Endothelial cell (in vitro differentiated cells): ENCODE measurements around the gene RBP5. TPM values are rescaled to one million over a fixed set of nuclear protein-coding genes. Genes with fewer than 3 reads are reported as not detected.
A peak's percentile ranks its signal among the peaks of the same experiment; 100 is the strongest.

Experiments
- DNase-seq: peaks from one replicate; pipeline ENCODE4 v3.0.0; 2021; ENCODE audit warnings: low spot score
- H3K27ac Mint-ChIP-seq: one replicate; pipeline ENCODE4 v1.8.0; 2021; ENCODE audit warnings: mixed read lengths, inconsistent platforms; ENCODE audit not compliant: unreplicated experiment
- H3K27me3 Mint-ChIP-seq: one replicate; pipeline ENCODE4 v1.8.0; 2021; ENCODE audit warnings: mild to moderate bottlenecking, moderate library complexity, mixed read lengths, inconsistent platforms; ENCODE audit not compliant: unreplicated experiment
- H3K36me3 Mint-ChIP-seq: one replicate; pipeline ENCODE4 v1.8.0; 2021; ENCODE audit warnings: mild to moderate bottlenecking, low read depth, mixed read lengths, inconsistent platforms; ENCODE audit not compliant: unreplicated experiment
- H3K4me1 Mint-ChIP-seq: one replicate; pipeline ENCODE4 v1.8.0; 2021; ENCODE audit warnings: mild to moderate bottlenecking, mixed read lengths, inconsistent platforms; ENCODE audit not compliant: unreplicated experiment
- H3K4me3 Mint-ChIP-seq: one replicate; pipeline ENCODE4 v1.8.0; 2021; ENCODE audit warnings: mild to moderate bottlenecking, mixed read lengths, inconsistent platforms; ENCODE audit not compliant: unreplicated experiment
- H3K9me3 Mint-ChIP-seq: one replicate; pipeline ENCODE4 v1.8.0; 2021; ENCODE audit warnings: mixed read lengths, inconsistent platforms; ENCODE audit not compliant: unreplicated experiment
- total RNA-seq: library from RNA; stranded (reverse); fragmentation: NEBNext Ultra II Directional; extraction: Animal tissue kit (Norgen Biotek cat#: 25700); gene quantifications from one replicate; pipeline ENCODE4 v1.2.1, GENCODE V29; 2021; ENCODE audit not compliant: unreplicated experiment
- TF ChIP-seq, protein P1 (sequence below): fragments of 200-600 bp; sonication (generic); IDR thresholded peaks from one replicate; pipeline ENCODE4 v1.5.0; 2021; ENCODE audit warnings: antibody characterized with exemption; ENCODE audit not compliant: unreplicated experiment

RBP5 gene
- total RNA-seq, 1 donor from 2014 or later, result 1.0 TPM

DNA sequence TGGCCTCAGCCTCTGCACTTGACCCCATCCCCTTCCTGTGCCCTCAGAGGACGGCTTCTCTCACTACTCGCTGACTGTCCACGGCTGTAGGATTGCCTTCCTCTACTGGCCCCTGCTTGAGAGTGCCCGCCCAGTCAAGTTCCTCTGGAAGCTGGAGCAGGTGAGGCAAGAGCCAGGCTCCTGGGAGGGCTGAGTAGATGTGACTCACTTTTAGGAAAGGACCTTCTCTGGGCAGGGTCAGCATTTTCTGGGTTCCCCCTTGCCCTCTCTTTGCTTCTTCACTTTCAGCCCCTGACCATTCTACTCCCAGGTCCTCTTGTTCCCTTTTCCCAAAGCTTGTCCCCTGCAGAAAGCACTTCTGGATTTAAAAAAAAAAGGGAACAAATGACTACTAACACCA is 9.2 kb upstream of the RBP5 start:
- Mint-ChIP-seq H3K36me3 (peaks cover 66% of the 10 kb centered on the region), H3K27me3 (peaks cover 11% of the 10 kb centered on the region), H3K4me1 (no peaks in the 10 kb centered on the region), H3K9me3 (no peaks in the 10 kb centered on the region), H3K4me3 (peak overlapping the region; percentile 61), H3K27ac (no peak overlapping the region)
- no peak for DNase-seq
- TF ChIP-seq, protein P1, sequence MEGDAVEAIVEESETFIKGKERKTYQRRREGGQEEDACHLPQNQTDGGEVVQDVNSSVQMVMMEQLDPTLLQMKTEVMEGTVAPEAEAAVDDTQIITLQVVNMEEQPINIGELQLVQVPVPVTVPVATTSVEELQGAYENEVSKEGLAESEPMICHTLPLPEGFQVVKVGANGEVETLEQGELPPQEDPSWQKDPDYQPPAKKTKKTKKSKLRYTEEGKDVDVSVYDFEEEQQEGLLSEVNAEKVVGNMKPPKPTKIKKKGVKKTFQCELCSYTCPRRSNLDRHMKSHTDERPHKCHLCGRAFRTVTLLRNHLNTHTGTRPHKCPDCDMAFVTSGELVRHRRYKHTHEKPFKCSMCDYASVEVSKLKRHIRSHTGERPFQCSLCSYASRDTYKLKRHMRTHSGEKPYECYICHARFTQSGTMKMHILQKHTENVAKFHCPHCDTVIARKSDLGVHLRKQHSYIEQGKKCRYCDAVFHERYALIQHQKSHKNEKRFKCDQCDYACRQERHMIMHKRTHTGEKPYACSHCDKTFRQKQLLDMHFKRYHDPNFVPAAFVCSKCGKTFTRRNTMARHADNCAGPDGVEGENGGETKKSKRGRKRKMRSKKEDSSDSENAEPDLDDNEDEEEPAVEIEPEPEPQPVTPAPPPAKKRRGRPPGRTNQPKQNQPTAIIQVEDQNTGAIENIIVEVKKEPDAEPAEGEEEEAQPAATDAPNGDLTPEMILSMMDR, result no peak

DNA sequence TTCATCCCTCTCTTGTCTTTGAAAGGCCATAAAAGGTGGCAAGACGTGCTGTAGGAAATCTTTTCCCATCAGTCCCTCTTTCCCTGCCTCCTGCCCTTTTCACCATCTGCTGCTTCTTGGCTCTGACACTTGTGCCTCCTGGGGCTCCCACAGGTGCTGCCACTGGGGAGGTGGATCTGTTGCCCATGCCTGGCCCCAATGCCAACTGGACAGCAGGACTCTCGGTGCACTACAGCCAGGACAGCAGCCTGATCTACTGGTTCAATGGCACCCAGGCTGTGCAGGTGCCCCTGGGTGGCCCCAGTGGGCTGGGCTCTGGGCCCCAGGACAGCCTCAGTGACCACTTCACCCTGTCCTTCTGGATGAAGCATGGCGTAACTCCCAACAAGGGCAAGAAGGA is 8.0 kb upstream of the RBP5 start:
- Mint-ChIP-seq H3K4me1 (peaks cover 12% of the 10 kb centered on the region), H3K36me3 (peaks cover 60% of the 10 kb centered on the region), H3K4me3 (peak overlapping the region; percentile 23), H3K9me3 (no peaks in the 10 kb centered on the region), H3K27me3 (peaks cover 15% of the 10 kb centered on the region), H3K27ac (no peak overlapping the region)
- DNase-seq, result no peak
- TF ChIP-seq, protein P1, result no peak

GRCh38 chr12:7136071-7136470 is 7.4 kb upstream of the RBP5 start:
- Mint-ChIP-seq H3K27me3 (peaks cover 18% of the 10 kb centered on the region), H3K4me3 (peak overlapping the region; percentile 60), H3K4me1 (peaks cover 13% of the 10 kb centered on the region), H3K36me3 (peaks cover 55% of the 10 kb centered on the region), H3K9me3 (no peaks in the 10 kb centered on the region), H3K27ac (no peak overlapping the region)
- TF ChIP-seq, protein P1, result no peak
- no peak for DNase-seq

- no peak for DNase-seq
- H3K4me3 Mint-ChIP-seq, result peak overlapping the region; percentile 77
- peaks cover 20% of the 10 kb centered on the region for H3K4me1 Mint-ChIP-seq
- H3K9me3 Mint-ChIP-seq, result no peaks in the 10 kb centered on the region
- H3K27me3 Mint-ChIP-seq, result peaks cover 18% of the 10 kb centered on the region
- TF ChIP-seq, protein P1, result no peak
- peak overlapping the region; percentile 50 for H3K27ac Mint-ChIP-seq
- H3K36me3 Mint-ChIP-seq, result peaks cover 50% of the 10 kb centered on the region
Observed at GRCh38 chr12:7134396-7135166, 5.9 kb upstream of the RBP5 start.

DNA sequence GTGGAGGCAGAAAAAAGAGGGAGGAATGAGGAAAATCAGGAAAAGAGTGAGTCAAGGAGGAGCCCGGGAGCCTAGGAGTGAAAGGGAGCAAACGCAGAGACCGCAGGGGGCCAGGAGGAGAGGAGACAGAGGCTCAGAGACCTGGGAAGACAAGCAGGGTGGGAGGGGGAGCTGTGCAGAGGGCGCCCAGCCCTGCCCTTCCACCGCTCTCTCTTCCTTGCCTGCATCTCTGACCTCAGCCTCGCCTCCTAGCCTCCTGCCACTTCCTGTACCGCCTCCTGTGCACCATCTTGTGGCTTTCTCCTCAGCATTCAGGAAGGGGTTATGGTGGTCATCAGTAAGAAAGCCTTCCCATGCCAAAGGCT is 2.8 kb upstream of the RBP5 start:
- Mint-ChIP-seq H3K4me1 (peaks cover 38% of the 10 kb centered on the region), H3K4me3 (peak overlapping the region; percentile 97), H3K36me3 (peaks cover 37% of the 10 kb centered on the region), H3K27me3 (peaks cover 18% of the 10 kb centered on the region), H3K27ac (peak overlapping the region; percentile 85), H3K9me3 (no peaks in the 10 kb centered on the region)
- TF ChIP-seq, protein P1, result no peak
- peak; percentile 18 for DNase-seq
